K562 (cell line): ENCODE results near the gene RELL2. TPM values are rescaled to one million over a fixed set of nuclear protein-coding genes. Genes with fewer than 3 reads are reported as not detected.
A peak's percentile ranks its signal among the peaks of the same experiment; 100 is the strongest.

Experiments used
- ATF2 ChIP-seq: sonication (generic); formaldehyde crosslinking; IDR thresholded peaks from 2 replicates; pipeline ENCODE4 v1.8.1; 2022; ENCODE audit warnings: missing genetic modification reagents
- FOXK1 ChIP-seq: sonication (generic); formaldehyde crosslinking; IDR thresholded peaks from 2 replicates; pipeline ENCODE4 v1.8.0; 2022; ENCODE audit warnings: missing genetic modification reagents, mild to moderate bottlenecking, borderline replicate concordance
- FOXP4 ChIP-seq: sonication (generic); formaldehyde crosslinking; IDR thresholded peaks from 2 replicates; pipeline ENCODE4 v1.8.0; 2022; ENCODE audit warnings: mild to moderate bottlenecking, missing genetic modification reagents, borderline replicate concordance
- GABPB2 ChIP-seq: fragments of 250-450 bp; sonication (Bioruptor Pico); conservative IDR thresholded peaks from 2 replicates; pipeline ENCODE4 v1.5.1; 2021; ENCODE audit warnings: mild to moderate bottlenecking
- HDAC8 ChIP-seq: fragments of 450-650 bp; IDR thresholded peaks from 2 replicates; pipeline ENCODE4 v1.6.1; 2016; ENCODE audit warnings: mild to moderate bottlenecking, missing genetic modification characterization, moderate library complexity, missing compliant biosample characterization
- JUN ChIP-seq, 2 experiments: sonication (generic) in 1 of 2; formaldehyde crosslinking in 1 of 2; IDR thresholded peaks; 2 replicates each; pipeline versions ENCODE4 v1.6.1 to v1.8.0; 2012 to 2022; ENCODE audit warnings: borderline replicate concordance in 2 of 2, mild to moderate bottlenecking in 2 of 2, improper control_type of control experiment in 1 of 2, low read depth in 1 of 2, low read length in 1 of 2, missing genetic modification reagents in 1 of 2
- NEUROD1 ChIP-seq: fragments of 150-350 bp; IDR thresholded peaks from 2 replicates; pipeline ENCODE4 v1.6.1; 2014; ENCODE audit warnings: borderline replicate concordance, low read length, low read depth; ENCODE audit not compliant: partially characterized antibody
- RERE ChIP-seq: sonication (generic); formaldehyde crosslinking; IDR thresholded peaks from 2 replicates; pipeline ENCODE4 v1.8.0; 2023; ENCODE audit warnings: missing genetic modification reagents, mild to moderate bottlenecking, borderline replicate concordance
- ZBTB33 ChIP-seq: sonication (generic); formaldehyde crosslinking; IDR thresholded peaks from 2 replicates; pipeline ENCODE4 v1.8.1; 2023; ENCODE audit warnings: mild to moderate bottlenecking, missing genetic modification reagents
- ZNF639 ChIP-seq, 2 experiments: fragments of 200-800 bp in 1 of 2; sonication (Bioruptor generic) in 1 of 2; sonication (generic) in 1 of 2; formaldehyde crosslinking in 1 of 2; IDR thresholded peaks in 1 of 2; conservative IDR thresholded peaks in 1 of 2; 2 replicates each; pipeline versions ENCODE4 v1.5.0 to v1.6.1; 2016 to 2020; ENCODE audit warnings: missing compliant biosample characterization in 1 of 2, missing genetic modification characterization in 1 of 2, missing genetic modification reagents in 1 of 2
- ZNF707 ChIP-seq: fragments of 250-450 bp; sonication (Bioruptor Pico); conservative IDR thresholded peaks from 2 replicates; pipeline ENCODE4 v1.8.0; 2022; ENCODE audit warnings: inconsistent platforms, mild to moderate bottlenecking, moderate library complexity
- polyA plus RNA-seq, 8 experiments: library from polyadenylated mRNA; depleted of rRNA in 4 of 8; stranded (reverse) in 5 of 8; unstranded in 3 of 8; fragments of >200 nt; fragmentation: Nextera tagmentation in 2 of 8; fragmentation: Illumina TruSeq in 1 of 8; extraction: Ambion mirVana in 2 of 8; extraction: Trizol in 1 of 8; gene quantifications; 2 replicates each; pipeline versions ENCODE4 v1.2.1 to v1.2.3, GENCODE V29; 2011 to 2014; ENCODE audit warnings: inconsistent platforms in 1 of 8, missing spikeins in 1 of 8
- total RNA-seq, 7 experiments: library from RNA; depleted of rRNA in 6 of 7; stranded (reverse); fragments of >200 nt in 6 of 7; fragmentation: Illumina TruSeq in 2 of 7; extraction: Trizol in 2 of 7; gene quantifications; 2 replicates each; pipeline versions ENCODE4 v1.2.1 to v1.2.3, GENCODE V29; 2011 to 2021; ENCODE audit warnings: low replicate concordance in 1 of 7

The RELL2 gene
- total and polyA plus RNA-seq, 9 of the 15 experiments (the other 6 are each of a cell fraction or from before 2014, with no cell fraction given) = 0.06 to 36.0 (median 14.3) TPM

GRCh38 chr5:141637767-141638419 lies 1.1 kb downstream of the RELL2 start (continued):
- TF ChIP-seq FOXP4 (CRISPR knock-in tag) (no peak), RERE (no peak), HDAC8 (tag) (no peak), ZBTB33 (no peak), ZNF639 (CRISPR knock-in tag; conservative IDR thresholded peaks at IDR 0.05 in 1 of 2, IDR thresholded peaks at IDR 0.05 in 1 of 2) (no peak), ZNF707 (no peak), FOXK1 (CRISPR knock-in tag) (no peak), ATF2 (CRISPR knock-in tag) (peak; percentile 76; the same call in 1 of the 2 replicates), NEUROD1 (peak; percentile 21), GABPB2 (CRISPR knock-in tag) (no peak), JUN (IDR thresholded peaks at IDR 0.05; ENCODE audit: borderline replicate concordance, low read depth, low read length) (no peak), JUN (CRISPR knock-in tag; IDR thresholded peaks at IDR 0.05; ENCODE audit: borderline replicate concordance) (0 out of 2 replicates have a peak, but pooled peaks have one; percentile 42)
